Breast epithelium (tissue), 3 donors: ENCODE results near the gene OGDHL.

Source experiments
- POLR2AphosphoS5 ChIP-seq, 3 donors: sonication (generic); formaldehyde crosslinking; IDR thresholded peaks; one replicate each; pipeline ENCODE4 v1.6.1; 2017; ENCODE audit warnings: antibody characterized with exemption in 3 of 3
- TF ChIP-seq, protein P1 (sequence below), 3 donors: fragments of 450-650 bp; IDR thresholded peaks; one replicate each; pipeline ENCODE4 v1.5.1; 2016 to 2017; ENCODE audit warnings: antibody characterized with exemption in 3 of 3, mild to moderate bottlenecking in 3 of 3, moderate library complexity in 3 of 3

DNA sequence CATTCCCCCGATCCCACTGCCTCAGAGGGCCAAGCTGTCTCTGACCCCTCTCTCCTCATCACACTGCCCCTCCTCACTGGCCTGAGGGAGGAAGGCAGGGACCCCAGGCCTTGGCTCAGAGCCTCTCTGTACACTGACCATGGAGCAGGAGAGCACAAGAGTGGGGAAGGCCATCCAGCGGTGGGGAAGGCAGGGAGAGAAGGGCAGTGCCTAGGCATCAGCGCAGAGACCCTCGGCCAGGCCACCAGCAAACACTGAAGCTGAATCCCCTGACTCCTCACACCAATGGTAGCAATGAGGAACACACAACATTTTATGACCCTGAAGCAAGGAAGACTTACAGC, 14.8 kb downstream of the OGDHL start:
- TF ChIP-seq, protein P1, sequence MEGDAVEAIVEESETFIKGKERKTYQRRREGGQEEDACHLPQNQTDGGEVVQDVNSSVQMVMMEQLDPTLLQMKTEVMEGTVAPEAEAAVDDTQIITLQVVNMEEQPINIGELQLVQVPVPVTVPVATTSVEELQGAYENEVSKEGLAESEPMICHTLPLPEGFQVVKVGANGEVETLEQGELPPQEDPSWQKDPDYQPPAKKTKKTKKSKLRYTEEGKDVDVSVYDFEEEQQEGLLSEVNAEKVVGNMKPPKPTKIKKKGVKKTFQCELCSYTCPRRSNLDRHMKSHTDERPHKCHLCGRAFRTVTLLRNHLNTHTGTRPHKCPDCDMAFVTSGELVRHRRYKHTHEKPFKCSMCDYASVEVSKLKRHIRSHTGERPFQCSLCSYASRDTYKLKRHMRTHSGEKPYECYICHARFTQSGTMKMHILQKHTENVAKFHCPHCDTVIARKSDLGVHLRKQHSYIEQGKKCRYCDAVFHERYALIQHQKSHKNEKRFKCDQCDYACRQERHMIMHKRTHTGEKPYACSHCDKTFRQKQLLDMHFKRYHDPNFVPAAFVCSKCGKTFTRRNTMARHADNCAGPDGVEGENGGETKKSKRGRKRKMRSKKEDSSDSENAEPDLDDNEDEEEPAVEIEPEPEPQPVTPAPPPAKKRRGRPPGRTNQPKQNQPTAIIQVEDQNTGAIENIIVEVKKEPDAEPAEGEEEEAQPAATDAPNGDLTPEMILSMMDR (IDR thresholded peaks at IDR 0.05) = no peak
- no peak for TF ChIP-seq POLR2AphosphoS5 (IDR thresholded peaks at IDR 0.05)
